HG02571 (cell line): ENCODE results near the gene HOXB7.

Experiments used
- ATAC-seq: cut with Tn5 transposase; IDR thresholded peaks from one replicate; pipeline ENCODE4 v1.9.1; 2021; ENCODE audit warnings: mild to moderate bottlenecking, moderate library complexity; ENCODE audit not compliant: unreplicated experiment

The HOXB7 gene

DNA sequence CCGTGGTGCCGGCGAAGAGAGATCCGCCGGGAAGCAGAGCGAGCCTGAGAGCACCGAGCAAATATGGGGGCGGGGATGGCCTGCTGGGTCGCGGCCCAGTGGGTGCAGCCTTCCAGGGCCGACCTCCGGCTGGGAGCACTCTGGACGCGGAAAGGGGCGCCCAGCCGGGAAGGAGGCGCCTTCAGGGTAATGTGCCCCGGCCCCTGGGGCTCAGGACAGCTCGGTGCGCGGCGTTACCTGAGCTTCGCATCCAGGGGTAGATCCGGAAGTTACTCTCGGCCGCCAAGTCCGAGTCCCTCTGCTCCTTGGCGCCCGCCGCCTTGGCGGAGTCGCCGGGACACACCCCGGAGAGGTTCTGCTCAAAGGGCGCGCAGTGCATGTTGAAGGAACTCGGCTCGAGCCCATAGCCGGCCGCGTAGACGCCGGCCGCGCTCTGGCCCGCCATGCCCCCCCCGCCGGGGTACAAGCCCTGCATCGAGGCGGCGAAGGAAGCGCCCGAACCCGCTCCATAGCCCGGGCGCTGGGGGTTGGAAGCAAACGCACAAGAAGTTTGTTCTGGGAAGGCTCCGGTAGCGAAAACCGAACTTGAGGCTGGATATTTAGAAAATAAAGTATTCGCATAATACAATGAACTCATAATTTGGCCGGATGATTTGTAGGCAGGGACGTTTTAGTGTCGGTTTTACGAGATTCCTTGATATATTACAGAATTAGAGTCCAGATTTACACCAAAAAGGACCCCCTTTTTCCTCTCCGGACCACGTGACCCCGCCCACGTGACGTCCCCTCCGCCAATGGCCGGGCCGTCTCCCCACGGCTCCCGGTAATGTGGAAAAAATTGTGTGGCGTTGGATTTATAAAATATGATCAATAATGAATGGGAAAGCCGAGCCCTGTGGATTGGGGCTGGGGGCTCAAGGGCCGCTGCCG is at the start of gene HOXB7:
HOXB7 (minus strand) TSS at position 736 of the 930 bp plus-strand sequence; CDS start at position 637, 99 bp downstream.
- ATAC-seq = no peak

DNA sequence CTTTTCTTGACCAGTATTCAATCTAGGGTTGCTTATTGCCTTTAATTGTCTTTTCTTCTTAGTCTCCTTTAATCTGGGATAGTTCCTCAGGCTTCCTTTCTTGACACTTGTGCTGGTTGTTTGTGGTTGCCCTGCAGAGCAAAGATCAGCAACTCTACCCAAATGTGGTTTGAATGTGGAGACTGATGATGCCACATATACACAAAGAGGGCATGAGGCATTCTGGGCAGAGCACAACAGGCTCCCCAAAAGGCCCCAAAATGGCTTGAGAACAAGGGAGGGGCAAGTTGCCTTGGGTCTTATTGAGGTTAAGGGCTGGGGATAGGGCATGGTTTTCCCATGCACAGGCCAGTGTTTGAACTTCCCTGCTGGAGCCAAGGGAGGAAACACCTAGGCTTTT is 45.1 kb upstream of the HOXB7 start:
- no peak for ATAC-seq

DNA sequence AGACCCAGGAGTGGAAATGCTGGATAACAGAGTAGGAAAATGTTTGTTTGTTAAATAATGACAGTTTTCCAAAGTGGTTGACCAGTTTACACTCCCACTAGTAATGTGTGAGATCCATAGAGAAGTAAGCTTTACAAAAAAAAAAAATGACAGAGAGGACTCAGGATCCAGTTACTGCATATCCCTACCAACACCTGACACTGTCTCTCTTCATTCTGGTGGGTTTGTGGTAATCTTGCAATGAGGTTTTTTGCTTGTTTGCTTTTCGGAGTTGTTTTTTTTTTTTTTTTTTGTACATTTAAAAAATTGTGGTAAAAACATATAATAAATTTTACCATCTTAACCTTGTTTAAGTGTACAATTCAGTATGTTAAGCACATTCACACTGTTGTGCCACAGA is 38.9 kb upstream of the HOXB7 start:
- ATAC-seq = no peak

DNA sequence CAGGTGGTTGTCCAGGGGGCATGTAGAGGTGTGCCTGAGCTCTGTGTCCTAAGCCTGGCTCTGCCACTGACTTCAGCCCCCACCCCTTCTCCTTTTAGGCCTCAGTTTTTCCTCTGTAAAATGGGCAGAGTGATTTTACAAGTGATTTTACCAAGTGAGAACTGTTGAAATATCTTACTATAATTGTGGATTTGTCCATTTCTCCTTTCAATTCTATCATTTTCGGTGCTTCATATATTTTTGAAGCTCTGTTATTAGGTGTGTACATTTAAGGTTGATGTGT is 37.1 kb upstream of the HOXB7 start:
- no peak for ATAC-seq

DNA sequence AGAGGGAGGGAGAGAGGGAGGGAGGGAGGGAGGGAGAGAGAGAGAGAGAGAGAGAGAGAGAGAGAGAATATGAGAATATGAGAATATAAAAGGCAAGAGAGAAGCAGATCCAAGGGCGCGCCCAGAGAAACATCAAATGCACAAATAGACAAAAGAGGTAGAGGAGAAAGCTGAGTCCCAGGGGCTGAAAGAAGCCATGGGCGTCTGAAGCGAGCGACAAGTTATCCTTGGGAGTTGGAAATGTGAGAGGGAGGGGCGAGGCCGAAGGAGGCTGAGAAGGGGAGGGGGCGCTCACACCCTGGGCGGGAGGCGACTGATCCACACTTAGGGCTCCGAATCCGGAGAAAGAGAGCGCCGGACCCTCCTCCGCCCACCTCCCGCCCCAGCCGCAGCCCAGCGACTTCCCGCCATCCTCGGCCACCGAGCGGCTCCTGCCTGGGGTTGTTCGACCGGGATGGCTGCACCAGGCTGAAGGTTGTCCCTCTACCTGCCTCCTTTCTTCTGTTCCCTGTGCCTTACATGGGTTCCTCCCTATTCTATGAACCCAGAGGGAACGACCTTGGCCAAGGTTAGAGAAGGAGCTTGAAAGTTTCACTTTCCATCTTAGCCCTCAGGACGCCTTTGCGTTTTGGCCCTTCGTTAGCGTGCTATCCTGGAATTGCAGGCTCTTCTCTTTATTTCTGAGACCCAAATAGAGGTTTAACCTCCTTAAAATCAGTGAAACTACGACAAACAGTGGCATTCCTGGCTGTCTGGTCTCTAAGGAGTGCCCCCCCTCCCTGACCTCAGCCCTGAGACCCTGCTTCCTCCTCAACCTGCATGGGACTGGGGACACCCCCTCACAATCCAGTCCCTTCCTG is 36.5 kb upstream of the HOXB7 start:
- ATAC-seq = no peak

DNA sequence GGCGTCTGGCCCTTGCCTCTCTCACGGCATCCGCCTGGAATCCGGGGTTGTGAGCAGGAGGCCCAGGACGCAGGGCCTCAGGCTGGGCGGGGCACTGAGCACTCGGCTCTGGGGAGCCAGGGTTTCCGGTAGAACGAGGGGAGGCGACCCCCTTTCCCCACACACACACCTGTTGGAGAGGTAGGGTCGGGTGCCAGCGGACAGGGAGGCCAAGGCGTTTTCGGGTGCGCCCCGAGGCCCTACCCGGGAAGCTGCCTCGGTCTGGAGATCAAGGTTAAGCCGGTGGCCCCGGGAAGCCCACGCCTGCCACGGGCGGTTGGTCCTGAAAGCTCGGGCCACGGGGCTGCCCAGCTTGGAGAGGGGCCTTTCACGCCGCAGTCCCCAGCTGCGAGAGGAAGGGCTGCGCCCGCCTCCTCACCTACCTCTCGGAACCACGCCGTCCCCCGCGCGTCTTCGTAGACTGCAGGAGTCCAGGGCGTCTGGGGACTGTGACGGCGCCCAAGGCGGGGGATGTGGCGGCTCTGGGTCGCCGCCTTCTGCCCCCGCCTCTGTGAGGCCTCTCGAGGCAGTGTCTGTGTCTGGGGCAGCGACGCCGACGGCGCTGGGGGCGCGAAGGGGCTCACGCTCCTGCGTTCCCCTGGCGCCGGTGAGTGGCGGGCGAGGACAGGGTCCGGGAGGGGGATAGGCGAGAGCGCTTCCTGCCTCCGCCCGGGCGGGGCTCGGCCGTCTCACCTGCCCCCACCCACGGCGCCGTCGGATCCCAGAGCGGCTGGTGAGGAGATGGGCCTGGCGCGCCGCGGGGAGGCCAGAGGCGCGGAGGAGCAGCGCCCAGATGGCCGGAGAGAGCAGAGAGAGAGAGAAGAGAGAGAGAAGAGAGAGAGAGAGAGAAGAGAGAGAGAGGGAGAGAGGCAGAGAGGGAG is 35.6 kb upstream of the HOXB7 start:
- no peak for ATAC-seq

DNA sequence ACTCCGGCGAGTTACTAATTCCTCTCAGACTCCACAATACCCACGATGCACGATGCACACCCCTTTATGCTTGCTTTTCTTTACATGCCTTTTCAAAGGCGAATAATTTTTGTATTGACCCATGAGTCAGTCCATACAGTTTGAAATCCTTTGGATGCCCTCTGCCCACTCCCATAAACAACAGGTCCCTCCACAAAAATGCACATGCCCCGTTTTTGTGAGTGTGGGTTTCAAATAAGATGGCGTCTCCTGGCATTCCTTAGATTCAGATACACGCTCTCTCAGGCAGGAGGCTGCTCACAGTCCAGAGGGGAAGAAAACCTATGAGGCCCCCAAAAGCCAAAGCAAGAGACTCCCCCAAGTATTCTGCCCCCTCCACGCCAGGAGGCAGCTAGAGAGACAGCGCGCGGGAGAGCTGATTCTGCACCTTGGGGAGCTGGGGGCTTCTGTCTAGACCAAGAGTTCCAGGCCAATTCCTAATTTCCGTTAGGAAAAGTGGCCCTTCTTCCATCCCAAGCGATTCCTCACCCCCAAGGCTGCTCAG is 34.9 kb upstream of the HOXB7 start:
- ATAC-seq = no peak

DNA sequence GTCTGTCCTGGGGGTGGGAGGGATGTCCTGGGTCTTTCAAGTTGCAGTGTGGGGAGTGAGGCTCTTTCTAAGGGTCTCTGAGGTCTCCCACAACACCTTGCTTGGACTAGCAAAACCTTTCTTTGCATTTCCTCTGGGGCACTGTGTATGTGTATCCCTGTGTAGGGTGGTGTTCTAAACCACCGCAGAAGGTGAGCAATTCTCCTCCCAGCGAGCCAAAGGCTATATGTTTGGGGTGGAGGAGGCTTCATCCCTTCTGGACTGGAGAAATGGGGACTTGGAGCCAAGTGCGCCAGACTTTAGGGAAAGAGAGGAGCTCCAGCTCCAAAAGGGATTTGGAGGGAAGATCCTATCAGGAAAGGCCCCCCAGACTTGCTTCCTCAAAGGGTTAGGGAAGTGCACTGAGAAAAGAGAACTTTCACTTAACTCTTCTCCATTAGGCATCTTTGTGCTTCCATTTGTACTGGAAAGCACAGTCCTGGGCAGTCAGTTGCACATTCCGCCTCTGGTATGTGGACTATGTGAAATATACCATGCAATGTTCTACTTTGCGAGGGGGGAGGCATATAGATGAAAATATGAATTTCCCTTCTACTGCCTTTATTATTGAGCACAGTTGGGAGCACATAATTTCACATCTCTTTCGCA is 34.2 kb upstream of the HOXB7 start:
- no peak for ATAC-seq

DNA sequence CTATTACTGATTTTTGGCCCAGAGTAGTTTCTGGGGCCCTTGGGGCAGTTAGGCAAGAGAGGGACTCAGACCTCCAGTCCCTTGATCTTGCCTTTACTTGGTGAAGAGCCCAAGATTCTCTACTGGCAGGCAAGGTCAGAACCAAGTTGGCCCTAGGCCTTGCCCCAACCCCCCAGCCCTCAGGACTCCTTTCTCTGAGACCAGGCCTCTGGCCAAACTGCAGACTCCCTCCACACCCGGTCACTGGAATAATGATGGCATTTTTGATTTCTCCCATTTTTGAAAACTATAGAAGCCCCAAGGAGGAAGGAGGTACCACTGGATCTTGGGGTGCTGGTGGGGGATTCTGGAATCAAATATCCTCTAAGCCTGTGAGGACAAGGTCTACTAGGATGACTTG is 33.3 kb upstream of the HOXB7 start:
- ATAC-seq = no peak

DNA sequence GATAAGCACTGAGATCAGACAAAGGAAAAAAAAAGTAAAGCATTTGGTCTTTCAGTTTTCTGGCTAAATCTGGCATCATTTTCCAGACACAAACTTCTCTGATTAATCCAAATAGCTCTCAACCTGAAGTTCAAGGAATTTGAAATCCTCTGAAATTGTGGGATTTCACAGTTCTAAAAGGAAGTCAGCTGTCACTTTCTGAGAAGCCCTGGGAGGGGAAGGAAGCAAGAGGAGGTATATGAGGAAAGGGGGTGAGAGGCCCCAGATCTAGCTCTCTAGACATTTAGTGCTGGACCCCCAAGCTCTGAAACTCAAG is 32.8 kb upstream of the HOXB7 start:
- no peak for ATAC-seq

DNA sequence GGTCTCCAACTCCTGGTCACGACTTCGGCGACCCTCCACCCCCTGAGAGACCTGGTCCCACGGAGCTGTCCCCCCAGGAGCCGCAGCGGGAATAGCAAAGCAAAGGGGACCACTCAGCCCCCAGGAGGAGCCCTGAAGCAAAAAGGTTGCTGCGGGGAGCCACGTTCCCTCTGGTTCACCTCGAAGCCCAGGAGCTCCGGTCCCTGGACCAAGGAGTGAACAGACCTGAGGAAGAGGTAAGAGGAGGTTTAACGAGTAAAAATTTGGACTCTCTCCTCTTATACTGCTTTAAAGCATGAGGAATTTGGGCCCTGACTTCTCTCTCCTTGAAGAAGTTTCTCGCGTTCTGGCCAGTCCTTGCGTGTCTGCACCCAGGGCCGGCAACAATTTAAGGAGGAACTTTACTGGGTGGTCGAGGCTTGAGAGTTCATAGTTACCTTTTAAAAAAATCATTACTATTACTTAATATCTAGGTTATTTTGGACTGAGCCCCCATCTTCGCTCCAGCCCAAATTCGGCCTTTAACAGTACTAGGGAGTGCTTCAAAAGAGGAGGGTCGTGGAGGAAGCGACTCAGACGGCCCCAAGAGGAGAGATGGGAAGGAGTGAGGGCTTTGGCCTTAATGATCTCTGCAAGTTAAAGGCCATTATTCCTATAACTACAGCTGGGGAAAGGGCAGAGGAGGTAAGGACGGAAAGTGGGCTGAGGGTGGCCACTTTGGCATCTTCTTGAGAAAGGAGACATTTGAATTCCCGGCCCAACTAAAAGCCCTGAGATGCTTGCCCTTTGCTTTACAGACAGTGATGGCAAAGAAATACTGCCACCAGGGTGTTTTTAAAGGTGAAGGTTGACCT is 32.3 kb upstream of the HOXB7 start:
- no peak for ATAC-seq

DNA sequence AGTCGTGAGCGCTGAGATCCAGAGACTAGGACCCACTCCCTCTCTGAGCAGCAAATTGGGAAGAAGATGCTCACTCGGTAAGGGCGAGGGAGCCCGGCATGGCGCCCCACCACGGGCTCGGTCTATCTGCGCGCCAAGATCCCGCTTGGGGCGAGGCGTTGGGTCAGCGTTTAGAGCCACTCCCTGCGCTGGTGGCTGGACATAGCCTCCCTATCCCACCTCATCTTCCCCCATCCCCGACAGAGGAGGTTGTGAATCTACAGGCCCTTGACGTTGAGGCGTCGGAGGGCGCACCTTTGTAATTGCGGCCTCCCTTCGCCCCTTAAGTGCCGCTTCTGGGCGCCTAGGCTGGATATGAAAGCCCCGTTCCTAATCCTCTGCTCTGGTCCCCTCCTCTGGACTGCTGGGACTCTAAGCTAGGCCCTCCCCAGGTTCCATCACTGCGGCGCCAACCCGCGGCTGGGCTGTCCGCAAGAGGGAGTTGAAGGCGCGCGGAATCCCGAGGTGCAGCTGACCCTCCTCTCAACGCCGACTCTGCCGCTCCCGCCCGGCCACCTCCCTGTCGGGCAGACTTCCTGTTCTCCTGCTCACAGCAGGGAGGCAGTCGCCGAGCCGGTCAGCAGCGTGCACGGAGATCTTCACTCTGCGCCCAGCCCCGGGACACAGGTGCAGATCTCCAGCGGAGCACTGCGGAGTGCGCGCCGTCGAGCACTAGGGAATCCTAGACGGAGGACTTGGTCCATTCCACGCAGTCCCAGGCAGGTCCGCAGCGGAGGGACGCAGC is 31.4 kb upstream of the HOXB7 start:
- ATAC-seq = no peak

DNA sequence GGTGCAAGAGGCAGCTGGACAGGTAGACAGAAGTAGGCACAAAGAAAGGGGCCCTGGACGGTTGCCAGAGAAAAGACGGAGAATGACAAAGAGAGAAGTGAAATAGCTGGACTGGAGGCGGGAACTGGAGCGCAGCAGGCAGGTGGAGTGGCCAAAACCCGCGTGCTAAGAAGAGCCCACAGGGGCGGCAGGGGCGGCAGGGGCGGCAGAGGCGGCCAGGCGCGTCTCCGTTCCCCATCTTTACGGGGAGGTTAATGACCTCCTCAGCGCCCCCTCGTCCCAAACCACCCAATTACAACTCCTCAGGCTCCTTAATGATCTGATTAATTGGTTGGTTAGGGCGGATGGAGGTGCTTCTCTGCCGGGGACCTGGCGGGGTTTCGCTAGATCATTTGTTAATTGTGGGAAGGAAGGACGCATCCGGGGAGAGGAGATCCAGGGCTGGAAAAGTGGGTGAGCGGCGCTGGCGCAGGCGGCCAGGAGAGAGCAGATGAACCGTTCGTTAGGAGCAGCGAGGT is 30.8 kb upstream of the HOXB7 start:
- ATAC-seq = no peak

DNA sequence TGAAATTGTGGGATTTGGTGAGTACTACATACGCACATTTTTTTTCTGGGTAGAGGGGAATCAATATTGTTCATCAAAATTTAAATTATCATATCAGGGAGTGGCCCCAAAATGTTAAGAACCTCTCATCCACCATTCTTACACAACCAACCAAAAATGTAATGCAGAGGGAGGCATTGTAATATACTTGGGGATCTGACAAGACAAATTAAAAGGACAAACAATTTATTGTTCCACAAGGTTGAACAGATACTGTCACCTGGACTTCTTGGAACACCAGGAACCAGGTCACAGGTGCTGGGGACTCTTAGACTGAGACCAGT is 30.0 kb upstream of the HOXB7 start:
- ATAC-seq = no peak

DNA sequence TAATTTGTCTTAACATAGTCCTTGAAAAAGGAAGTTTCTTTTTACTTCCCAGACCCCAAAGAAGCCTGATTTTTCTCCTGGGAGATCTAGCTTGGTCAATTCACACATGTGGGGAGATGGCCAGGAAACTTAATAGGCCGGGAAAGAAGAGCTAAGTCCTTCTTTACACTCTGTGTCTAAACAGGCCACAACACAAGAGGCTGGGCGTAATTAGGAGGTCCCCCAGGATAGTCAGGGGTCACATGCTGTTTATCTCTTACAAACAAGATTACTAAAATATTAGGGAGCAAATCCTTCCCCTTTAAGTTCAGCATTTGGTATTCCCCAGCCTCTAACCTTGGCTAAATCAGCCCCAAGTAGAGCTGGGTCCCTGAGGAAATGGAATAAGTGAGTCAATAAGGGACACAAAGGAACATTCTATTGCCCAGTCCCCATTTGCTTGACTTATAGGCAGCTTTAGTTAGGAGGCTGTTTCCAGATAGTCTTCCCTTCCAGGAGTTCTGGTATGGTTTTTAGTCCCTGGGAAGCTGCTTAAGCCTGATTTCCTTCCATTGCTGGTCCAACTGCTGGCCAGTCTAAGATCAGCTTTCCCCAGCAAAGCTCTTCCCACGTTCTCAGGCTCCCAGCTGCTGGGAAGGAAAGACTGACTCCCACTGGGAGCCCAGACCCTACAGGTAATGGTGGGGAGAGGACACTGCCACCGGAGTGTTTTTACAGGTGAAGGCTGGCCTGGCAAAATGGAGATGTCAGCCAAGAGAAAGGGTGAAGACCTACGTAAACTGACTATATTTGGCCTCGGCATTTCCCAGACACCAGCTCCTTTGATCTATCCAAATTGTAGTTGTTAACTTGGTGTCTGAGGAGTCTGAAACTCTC is 29.4 kb upstream of the HOXB7 start:
- no peak for ATAC-seq

DNA sequence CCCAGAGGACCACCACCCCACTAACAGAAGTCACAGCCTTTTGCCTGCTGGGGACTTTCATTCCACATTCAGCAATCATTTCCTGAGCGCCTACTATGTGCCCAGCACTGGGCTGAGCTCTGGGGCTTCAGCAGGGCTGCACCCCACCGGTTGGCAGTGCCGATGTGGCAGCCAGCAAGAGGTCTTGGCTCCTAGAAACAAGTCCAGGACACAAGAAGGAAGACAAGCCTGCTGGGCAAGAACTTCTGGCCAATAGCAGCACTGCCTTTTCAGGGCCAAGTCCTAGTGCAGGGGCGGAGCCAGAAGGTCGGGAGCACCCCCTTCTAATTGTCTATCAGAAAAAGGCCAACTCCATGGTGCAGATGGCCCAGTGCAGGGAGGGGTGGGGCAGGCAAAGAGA is 28.3 kb upstream of the HOXB7 start:
- ATAC-seq = no peak

DNA sequence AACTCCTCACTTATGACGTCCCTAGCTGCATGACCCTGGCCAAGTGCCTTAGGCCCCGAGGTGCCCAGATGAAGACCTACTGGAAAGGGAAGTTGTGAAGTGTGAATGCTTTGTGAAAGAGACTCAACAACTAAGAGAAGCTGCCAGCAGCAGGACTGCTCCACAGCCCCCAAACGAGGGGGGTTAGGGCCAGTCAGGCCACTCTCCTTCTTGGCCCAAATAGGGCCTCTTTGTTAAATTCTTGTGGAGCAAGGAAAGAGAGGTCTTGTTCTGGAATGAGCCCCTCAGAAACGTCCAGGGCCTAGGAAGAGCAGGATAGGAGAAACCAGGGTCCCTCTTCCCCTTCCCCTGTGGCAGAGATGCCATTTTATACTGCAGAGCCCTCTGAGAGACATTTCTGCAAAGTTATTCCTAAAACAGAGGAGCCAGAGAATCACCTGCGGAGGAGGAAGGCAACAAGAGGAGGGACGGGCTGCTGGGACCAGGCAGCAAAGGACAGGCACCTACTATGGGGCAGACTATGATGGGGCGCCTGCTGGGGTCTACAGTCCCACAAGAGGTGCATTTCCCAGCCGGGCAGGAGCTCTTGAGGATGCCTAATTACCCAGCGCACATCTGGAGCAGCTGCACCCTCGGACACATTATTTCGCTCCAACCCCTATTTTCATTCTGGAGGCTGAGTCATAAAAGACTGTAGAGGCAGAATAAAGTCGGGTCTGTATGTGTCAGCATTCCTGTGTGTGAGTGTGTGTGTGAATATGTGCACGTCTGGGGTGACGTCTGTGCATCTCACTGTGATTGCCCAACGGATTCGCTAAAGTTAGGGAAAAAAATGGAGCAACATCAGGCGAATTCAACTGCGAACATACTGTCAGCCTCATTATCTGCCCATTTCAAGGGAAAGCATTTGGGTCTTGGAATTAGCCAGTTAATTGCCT is 26.8 kb upstream of the HOXB7 start:
- ATAC-seq = no peak
